GM10847 (cell line): ENCODE measurements around the gene SOX30.

Experiments used
- POLR2A ChIP-seq: IDR thresholded peaks from 2 replicates; pipeline ENCODE4 v1.6.1; 2011; ENCODE audit not compliant: insufficient read length; ENCODE audit errors: extremely low read depth

The SOX30 gene

DNA sequence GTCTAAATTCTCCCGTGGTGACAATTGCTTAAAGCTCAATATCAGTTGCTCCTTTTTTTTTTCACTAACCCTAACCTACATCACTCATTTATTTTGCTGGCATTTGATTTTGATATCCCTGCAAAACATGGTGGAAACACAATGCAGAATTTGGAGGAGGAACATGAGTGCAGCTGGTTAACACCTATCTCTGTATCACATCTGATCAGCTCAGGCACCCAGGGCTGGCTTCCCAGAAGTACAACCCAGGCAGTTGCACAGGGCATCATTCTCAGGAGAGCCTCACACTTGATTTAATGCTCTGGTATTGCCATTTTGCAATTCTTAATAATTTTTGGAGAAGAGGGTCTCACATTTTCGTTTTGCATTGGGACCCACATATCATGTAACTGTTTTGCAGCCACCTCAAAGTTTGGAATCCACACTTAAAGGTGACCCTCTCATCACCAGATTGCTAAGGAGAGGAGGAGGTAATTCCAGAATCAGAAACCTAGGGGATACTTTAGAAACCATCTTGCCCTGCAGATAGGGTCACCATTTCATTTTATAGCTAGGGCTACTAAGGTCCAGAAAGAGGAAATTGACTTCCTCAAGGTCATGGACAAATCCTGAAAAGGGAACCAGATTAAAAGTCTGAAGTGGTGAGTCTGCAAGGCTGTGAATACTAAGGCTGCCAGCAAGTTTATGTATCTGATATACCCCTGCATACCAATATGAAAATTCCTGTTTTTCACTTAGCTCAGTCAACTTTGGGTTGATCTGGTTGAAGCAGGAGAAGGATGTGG lies 57.4 kb downstream of the SOX30 start:
- TF ChIP-seq POLR2A: no peak

DNA sequence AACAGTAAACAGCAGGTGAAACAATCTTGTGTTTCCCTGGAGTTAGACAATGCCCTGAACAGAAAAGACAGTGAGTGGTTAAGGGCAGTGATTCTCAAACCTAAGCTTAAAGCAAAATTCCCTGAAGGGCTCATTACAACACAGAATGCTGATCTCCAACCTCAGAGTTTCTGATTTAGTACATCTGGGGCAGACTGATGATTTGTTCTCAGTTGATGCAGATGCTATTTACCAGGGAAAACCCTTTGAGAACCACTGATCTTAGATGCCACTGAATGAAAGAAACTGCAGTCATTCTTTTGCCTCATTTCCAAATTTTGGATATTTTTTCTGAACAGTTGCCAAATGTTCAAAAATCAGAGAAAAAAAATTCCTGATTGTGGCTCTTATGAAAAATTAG lies 58.0 kb downstream of the SOX30 start:
- TF ChIP-seq POLR2A: no peak

DNA sequence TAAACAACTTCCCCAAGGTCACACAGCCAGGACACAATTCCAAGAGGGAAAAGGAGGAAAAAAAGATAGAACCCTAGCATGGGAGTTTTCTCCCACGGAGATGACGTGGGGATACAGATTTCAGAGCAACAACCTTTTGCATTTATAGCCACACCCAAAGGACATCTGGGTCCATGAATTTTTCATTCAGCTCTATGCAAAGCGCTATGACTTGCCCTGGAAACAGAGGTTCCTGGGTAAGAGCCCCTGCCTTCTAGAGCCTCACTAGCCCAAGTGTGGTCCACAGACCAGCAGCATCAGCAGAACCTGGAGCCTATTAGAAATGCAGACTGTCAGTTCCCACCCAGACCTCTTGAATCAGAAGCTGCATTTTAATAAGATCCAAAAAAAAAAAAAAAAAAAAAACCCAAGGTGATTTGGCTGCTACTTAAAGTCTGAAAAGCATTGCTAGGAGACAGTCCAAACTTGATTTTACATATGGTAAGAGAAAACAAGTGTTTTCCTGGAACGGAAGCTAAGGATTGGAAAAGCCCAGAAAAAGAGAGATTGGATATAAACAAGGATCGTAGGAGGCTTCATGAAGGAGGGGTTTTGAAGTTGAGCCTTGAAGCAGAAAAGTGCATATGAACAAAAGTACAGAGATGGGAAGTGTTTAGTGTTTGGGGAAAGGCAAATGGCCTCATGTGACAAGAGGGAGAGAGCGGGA lies 59.0 kb downstream of the SOX30 start:
- no peak for TF ChIP-seq POLR2A

DNA sequence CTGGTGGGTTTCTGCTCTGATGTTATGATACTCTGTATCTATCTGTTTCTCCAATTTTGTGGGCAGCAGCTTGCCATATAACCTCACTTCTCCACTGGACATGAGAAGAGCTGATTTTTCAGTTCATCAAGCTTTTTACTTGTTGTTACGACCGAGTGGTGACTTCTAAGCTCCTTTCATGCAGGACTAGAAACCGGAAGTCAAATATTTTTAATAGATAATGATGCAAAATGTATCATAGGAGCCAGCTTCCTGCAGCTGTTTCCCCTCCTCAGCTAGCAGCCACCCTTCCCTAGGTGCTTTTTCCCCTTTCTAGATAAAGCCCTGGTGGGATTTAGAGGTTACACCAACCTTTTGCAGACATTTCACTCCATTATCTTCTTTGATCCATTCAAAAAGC lies 59.6 kb downstream of the SOX30 start:
- TF ChIP-seq POLR2A: no peak

DNA sequence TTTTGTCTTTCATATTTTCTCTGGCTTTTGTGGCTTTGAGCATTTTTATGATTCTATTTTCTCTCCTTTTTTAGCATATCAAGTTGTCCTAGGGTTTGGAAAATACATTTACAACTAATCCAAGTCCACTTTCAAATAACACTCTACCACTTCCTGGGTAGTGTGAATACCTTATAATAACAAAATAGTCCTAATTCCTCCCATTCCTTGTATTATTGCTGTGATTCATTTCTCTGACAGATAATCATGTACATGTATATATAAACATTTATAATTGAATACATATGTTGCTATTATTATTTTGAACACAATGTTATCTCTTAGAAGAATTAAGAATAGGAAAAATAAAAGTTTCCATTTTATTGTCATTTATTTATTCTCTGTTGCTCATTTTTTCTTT lies 61.8 kb downstream of the SOX30 start:
- no peak for TF ChIP-seq POLR2A

DNA sequence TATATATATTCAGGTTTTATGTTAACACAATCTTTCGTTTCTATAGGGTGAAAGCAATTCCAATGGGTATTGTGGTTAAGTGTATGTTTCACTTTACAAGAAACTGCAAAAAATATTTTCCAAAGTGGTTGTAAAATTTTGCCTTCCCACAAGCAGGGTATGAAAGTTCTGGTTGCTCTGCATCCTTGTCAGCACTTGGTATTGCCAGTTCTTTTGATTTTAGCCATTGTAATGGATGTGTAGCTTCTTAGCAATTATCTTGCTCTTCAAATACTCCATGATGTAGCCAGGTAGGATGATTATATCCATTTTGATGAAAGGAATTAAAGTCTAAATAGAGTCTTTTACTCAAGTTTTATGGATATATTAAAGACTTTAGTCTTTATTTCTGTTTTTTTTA lies 67.6 kb downstream of the SOX30 start:
- no peak for TF ChIP-seq POLR2A

DNA sequence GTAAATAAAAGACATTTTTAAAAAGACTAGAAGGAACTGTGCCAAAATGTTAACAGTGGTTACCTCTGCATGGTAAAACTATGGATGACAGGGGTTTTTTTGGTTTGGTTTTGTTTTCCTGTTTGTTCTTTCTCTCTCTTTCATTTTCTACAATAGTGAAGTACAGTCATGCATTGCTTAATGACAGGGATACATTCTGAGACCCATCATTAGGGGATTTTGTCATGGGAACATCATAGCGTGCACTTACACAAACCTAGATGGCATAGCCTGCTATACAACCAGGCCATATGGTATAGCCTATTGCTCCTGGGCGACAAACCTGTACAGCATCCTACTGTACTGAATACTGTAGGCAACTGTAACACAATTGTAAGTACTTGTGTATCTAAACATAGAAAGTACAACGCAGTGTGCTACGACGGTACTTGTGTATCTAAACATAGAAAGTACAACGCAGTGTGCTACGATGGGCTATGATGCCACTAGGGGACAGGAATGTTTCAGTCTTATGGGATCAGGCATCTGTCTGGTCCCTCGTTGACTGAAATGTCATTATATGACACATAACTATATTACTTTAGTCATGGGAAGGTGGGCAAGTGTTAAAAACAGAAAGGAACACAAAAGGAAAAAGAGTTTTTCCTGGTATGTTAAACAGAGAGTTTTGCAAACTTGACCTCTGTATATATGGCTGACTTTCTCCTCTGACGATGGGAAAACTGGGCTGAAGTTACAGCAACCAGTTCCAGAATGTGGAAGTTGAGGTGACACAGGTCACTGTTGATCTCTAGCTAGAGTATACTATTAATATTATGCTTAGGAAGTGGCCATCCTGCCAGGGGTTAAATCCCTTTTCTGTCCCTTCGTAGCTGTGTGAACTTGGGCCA lies 69.3 kb downstream of the SOX30 start:
- no peak for TF ChIP-seq POLR2A

DNA sequence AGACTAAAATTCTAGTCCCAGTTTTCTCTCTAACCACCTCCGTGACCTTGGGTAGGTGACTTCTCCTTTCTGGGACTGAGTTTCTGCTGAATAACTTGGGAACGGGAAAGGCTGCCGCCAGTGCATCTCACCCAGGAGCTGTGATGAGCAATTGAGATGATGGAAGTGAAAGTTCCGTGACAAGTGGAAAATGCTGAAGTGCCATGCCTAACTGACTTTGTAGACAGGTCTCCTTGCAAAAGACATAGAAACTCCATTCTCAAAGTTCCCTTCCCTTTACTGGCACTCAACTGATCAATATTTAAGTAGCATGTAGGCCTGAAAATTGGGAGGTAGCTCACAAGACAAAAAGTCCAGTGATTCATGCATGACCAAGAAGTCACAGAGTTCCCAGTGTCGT lies 70.3 kb downstream of the SOX30 start:
- no peak for TF ChIP-seq POLR2A

DNA sequence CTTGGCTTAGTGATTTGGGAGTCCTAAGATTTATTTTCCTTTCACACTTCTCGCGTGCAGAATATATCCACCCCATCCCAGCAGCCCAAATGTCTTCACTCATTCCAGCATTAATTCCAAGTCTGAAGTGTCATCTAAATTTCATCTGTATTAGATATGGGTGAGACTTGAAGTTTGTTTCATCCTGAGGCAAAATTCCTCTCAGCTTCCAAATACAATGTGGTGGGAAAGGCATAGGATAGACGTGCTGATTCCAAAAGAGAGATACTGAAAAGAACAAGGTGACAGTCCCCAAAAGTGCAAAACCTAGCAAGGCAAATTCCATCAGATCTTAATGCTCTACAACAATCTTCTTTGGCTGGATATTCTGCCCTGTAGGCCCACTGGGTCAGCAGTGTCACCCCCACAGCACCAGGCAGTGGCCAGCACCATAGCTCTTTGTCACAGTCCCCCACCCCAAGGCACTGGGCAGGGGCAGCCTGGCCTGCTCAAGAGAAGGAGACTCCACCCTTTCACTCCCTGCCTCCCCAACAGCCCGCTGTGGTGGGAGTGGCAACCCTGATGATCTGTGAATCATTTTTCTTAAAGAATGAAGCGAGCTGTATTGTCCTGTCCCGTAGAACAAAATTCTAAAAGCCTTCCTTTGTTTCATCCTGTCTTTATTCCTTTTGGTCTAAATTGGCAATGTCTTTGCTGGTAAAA lies 74.0 kb downstream of the SOX30 start:
- no peak for TF ChIP-seq POLR2A

DNA sequence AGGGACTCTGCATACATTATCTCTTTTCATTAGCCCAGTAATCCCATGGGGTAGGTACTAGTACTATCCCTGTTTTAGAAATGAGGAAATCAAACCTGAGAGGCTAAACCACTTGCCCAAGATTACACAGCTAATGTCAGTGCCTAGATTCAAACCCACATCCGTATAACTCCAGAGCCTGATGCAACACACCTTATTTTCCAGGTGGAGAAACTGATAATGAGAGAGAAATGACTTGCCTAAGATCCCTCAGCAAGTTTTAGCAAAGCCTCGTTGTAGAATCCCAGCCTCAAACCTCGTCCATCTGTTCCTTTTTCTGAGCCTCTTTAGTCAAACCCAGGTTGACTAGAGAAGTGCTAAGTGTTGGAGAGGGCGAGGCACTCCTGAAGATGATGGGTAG lies 75.6 kb downstream of the SOX30 start:
- TF ChIP-seq POLR2A: no peak
